Mucosa of rectum (tissue), 2 donors: ENCODE results near the gene GFOD1.
"Not testable (repeated sequence)": the region's sequence is repeated elsewhere in the genome, so short reads cannot be mapped to it uniquely, and the experiment has no call there.

ENCODE experiments used
- H3K27ac ChIP-seq, 2 donors: one replicate each; pipeline ENCODE4 v1.7.0; 2013; ENCODE audit warnings: inconsistent platforms in 2 of 2, low read depth in 2 of 2, low read length in 2 of 2
- H3K27me3 ChIP-seq, 2 donors: one replicate each; pipeline ENCODE4 v1.7.0; 2013; ENCODE audit warnings: low read length in 2 of 2; ENCODE audit not compliant: control insufficient read depth in 2 of 2, insufficient read depth in 2 of 2
- H3K36me3 ChIP-seq, 2 donors: one replicate each; pipeline ENCODE4 v1.7.0; 2013; ENCODE audit warnings: low read length in 2 of 2; ENCODE audit not compliant: control insufficient read depth in 2 of 2, insufficient read depth in 2 of 2
- H3K4me1 ChIP-seq, 2 donors: one replicate each; pipeline ENCODE4 v1.7.0; 2013; ENCODE audit warnings: low read length in 2 of 2, mild to moderate bottlenecking in 1 of 2; ENCODE audit not compliant: control insufficient read depth in 2 of 2, insufficient read depth in 2 of 2
- H3K4me3 ChIP-seq, 2 donors: one replicate each; pipeline ENCODE4 v1.7.0; 2013; ENCODE audit warnings: low read length in 2 of 2
- H3K9ac ChIP-seq, 2 donors: one replicate each; pipeline ENCODE4 v1.7.0; 2013; ENCODE audit warnings: low read length in 2 of 2, low read depth in 1 of 2, mild to moderate bottlenecking in 1 of 2
- H3K9me3 ChIP-seq, 2 donors: one replicate each; pipeline ENCODE4 v1.7.0; 2013; ENCODE audit warnings: low read length in 2 of 2; ENCODE audit not compliant: control insufficient read depth in 2 of 2
- donor health status: healthy.
- donor health status: Normal muscosa, but diverticular disease.

Gene GFOD1

GRCh38 chr6:13434777-13435176 lies 52.6 kb downstream of the GFOD1 start:
- no peak overlapping the region for H3K4me3 ChIP-seq
- H3K27me3 ChIP-seq = no peaks in the 10 kb centered on the region
- H3K27ac ChIP-seq = no peak overlapping the region
- no peak overlapping the region for H3K9ac ChIP-seq
- peaks cover 4 to 11% of the 10 kb centered on the region in 2 donors for H3K4me1 ChIP-seq
- no peaks in the 10 kb centered on the region for H3K36me3 ChIP-seq
- H3K9me3 ChIP-seq = no peaks in the 10 kb centered on the region

- not testable (repeated sequence) for H3K27me3 ChIP-seq, H3K36me3 ChIP-seq, H3K9me3 ChIP-seq, H3K4me3 ChIP-seq, H3K27ac ChIP-seq, H3K9ac ChIP-seq
- peaks cover 6 to 11% of the 10 kb centered on the region in 2 donors for H3K4me1 ChIP-seq
Measured at GRCh38 chr6:13434135-13434775, 53.1 kb downstream of the GFOD1 start.

- peaks cover 8 to 11% of the 10 kb centered on the region in 2 donors for H3K4me1 ChIP-seq
Measured at GRCh38 chr6:13433709-13434121, 53.7 kb downstream of the GFOD1 start.

GRCh38 chr6:13432526-13433184 lies 54.7 kb downstream of the GFOD1 start:
- Histone ChIP-seq H3K36me3 (no peaks in the 10 kb centered on the region), H3K4me1 (peaks cover 8 to 11% of the 10 kb centered on the region in 2 donors), H3K4me3 (no peak overlapping the region), H3K27me3 (no peaks in the 10 kb centered on the region), H3K9ac (no peak overlapping the region), H3K9me3 (no peaks in the 10 kb centered on the region), H3K27ac (peak overlapping the region in 1 of 2 donors; percentile 10)

More at GRCh38 chr6:13433709-13434121, 53.7 kb downstream of the GFOD1 start:
- H3K9ac ChIP-seq = no peak overlapping the region
- no peak overlapping the region for H3K4me3 ChIP-seq
- no peaks in the 10 kb centered on the region for H3K9me3 ChIP-seq
- H3K27ac ChIP-seq = no peak overlapping the region
- no peaks in the 10 kb centered on the region for H3K36me3 ChIP-seq
- H3K27me3 ChIP-seq = no peaks in the 10 kb centered on the region

GRCh38 chr6:13431861-13432465 lies 55.4 kb downstream of the GFOD1 start:
- Histone ChIP-seq H3K27ac (no peak overlapping the region), H3K4me1 (peaks cover 8 to 11% of the 10 kb centered on the region in 2 donors), H3K9ac (no peak overlapping the region), H3K4me3 (no peak overlapping the region), H3K27me3 (no peaks in the 10 kb centered on the region), H3K9me3 (no peaks in the 10 kb centered on the region), H3K36me3 (no peaks in the 10 kb centered on the region)

- Histone ChIP-seq H3K4me3 (no peak overlapping the region), H3K27ac (no peak overlapping the region), H3K9me3 (no peaks in the 10 kb centered on the region), H3K36me3 (no peaks in the 10 kb centered on the region), H3K9ac (no peak overlapping the region), H3K4me1 (peaks cover 8% of the 10 kb centered on the region in 2 donors), H3K27me3 (no peaks in the 10 kb centered on the region)
Measured at GRCh38 chr6:13431059-13431656, 56.2 kb downstream of the GFOD1 start.

- Histone ChIP-seq H3K27me3 (no peaks in the 10 kb centered on the region), H3K4me3 (no peak overlapping the region), H3K9me3 (no peaks in the 10 kb centered on the region), H3K4me1 (peaks cover 8% of the 10 kb centered on the region in 2 donors), H3K9ac (no peak overlapping the region), H3K27ac (no peak overlapping the region), H3K36me3 (no peaks in the 10 kb centered on the region)
Measured at GRCh38 chr6:13429406-13429753, 58.0 kb downstream of the GFOD1 start.

GRCh38 chr6:13428583-13429405 lies 58.6 kb downstream of the GFOD1 start:
- no peak overlapping the region for H3K9ac ChIP-seq
- peak overlapping the region; percentile 5 to 53 for H3K27ac ChIP-seq
- peaks cover 5 to 8% of the 10 kb centered on the region in 2 donors for H3K4me1 ChIP-seq
- no peaks in the 10 kb centered on the region for H3K9me3 ChIP-seq
- H3K27me3 ChIP-seq = no peaks in the 10 kb centered on the region
- no peak overlapping the region for H3K4me3 ChIP-seq
- no peaks in the 10 kb centered on the region for H3K36me3 ChIP-seq

- H3K9me3 ChIP-seq = no peaks in the 10 kb centered on the region
Measured at GRCh38 chr6:13427801-13428582, 59.4 kb downstream of the GFOD1 start.

More at GRCh38 chr6:13427801-13428582, 59.4 kb downstream of the GFOD1 start:
- Histone ChIP-seq H3K27me3 (no peaks in the 10 kb centered on the region), H3K9ac (peak overlapping the region in 1 of 2 donors; percentile 10), H3K4me1 (peaks cover 4 to 8% of the 10 kb centered on the region in 2 donors), H3K4me3 (peak overlapping the region in 1 of 2 donors; percentile 2), H3K27ac (peak overlapping the region in 1 of 2 donors; percentile 53), H3K36me3 (no peaks in the 10 kb centered on the region)
